ENCODE measurements around the gene ABCA12. TPM values are rescaled to one million over a fixed set of nuclear protein-coding genes. Genes with fewer than 3 reads are reported as not detected.

Gene ABCA12
- total RNA-seq, 1 donor from 2014 or later, result 8.9 TPM

GRCh38 chr2:215080545-215080944, 57.9 kb downstream of the ABCA12 start:
- no peak overlapping the region for H3K27ac Mint-ChIP-seq
- H3K27me3 Mint-ChIP-seq, result no peaks in the 10 kb centered on the region
- DNase-seq (ENCODE audit: extremely low spot score, unreplicated experiment), result no peak
- H3K4me3 Mint-ChIP-seq, result no peak overlapping the region
- TF ChIP-seq CTCF (conservative IDR thresholded peaks at IDR 0.05), result no peak
- H3K9me3 Mint-ChIP-seq, result no peaks in the 10 kb centered on the region
- no peaks in the 10 kb centered on the region for H3K4me1 Mint-ChIP-seq (ENCODE audit: unreplicated experiment)
- H3K36me3 Mint-ChIP-seq, result no peaks in the 10 kb centered on the region

- Mint-ChIP-seq H3K4me1 (ENCODE audit: unreplicated experiment) (no peaks in the 10 kb centered on the region), H3K27me3 (no peaks in the 10 kb centered on the region), H3K36me3 (no peaks in the 10 kb centered on the region), H3K27ac (peak overlapping the region; percentile 53), H3K4me3 (no peak overlapping the region), H3K9me3 (no peaks in the 10 kb centered on the region)
- DNase-seq (ENCODE audit: extremely low spot score, unreplicated experiment), result no peak
- TF ChIP-seq CTCF (conservative IDR thresholded peaks at IDR 0.05), result no peak
Measured at GRCh38 chr2:215071676-215072075, 66.8 kb downstream of the ABCA12 start.

GRCh38 chr2:215068399-215068798, 70.0 kb downstream of the ABCA12 start:
- no peak for TF ChIP-seq CTCF (conservative IDR thresholded peaks at IDR 0.05)
- Mint-ChIP-seq H3K4me1 (ENCODE audit: unreplicated experiment) (no peaks in the 10 kb centered on the region), H3K4me3 (no peak overlapping the region), H3K27me3 (no peaks in the 10 kb centered on the region), H3K36me3 (no peaks in the 10 kb centered on the region), H3K27ac (no peak overlapping the region), H3K9me3 (no peaks in the 10 kb centered on the region)
- DNase-seq (ENCODE audit: extremely low spot score, unreplicated experiment), result no peak

GRCh38 chr2:215066124-215066523, 72.3 kb downstream of the ABCA12 start:
- no peak for TF ChIP-seq CTCF (conservative IDR thresholded peaks at IDR 0.05)

GRCh38 chr2:215063526-215063925, 74.9 kb downstream of the ABCA12 start:
- TF ChIP-seq CTCF (conservative IDR thresholded peaks at IDR 0.05), result no peak
- H3K27ac Mint-ChIP-seq, result no peak overlapping the region
- no peaks in the 10 kb centered on the region for H3K9me3 Mint-ChIP-seq
- DNase-seq (ENCODE audit: extremely low spot score, unreplicated experiment), result no peak
- H3K36me3 Mint-ChIP-seq, result no peaks in the 10 kb centered on the region
- H3K4me3 Mint-ChIP-seq, result no peak overlapping the region
- peaks cover 6% of the 10 kb centered on the region for H3K4me1 Mint-ChIP-seq (ENCODE audit: unreplicated experiment)
- H3K27me3 Mint-ChIP-seq, result no peaks in the 10 kb centered on the region

More at GRCh38 chr2:215066124-215066523, 72.3 kb downstream of the ABCA12 start:
- Mint-ChIP-seq H3K36me3 (no peaks in the 10 kb centered on the region), H3K27me3 (no peaks in the 10 kb centered on the region), H3K4me1 (ENCODE audit: unreplicated experiment) (peaks cover under 1% of the 10 kb centered on the region), H3K9me3 (no peaks in the 10 kb centered on the region), H3K4me3 (no peak overlapping the region), H3K27ac (no peak overlapping the region)
- no peak for DNase-seq (ENCODE audit: extremely low spot score, unreplicated experiment)
